HG03159 (cell line): Measurements from ENCODE around the gene PDZD11.
"Not testable (repeated sequence)": the region's sequence is repeated elsewhere in the genome, so short reads cannot be mapped to it uniquely, and the experiment has no call there.

Experiments
- ATAC-seq: cut with Tn5 transposase; IDR thresholded peaks from one replicate; pipeline ENCODE4 v1.9.1; 2021; ENCODE audit warnings: mild to moderate bottlenecking, moderate library complexity; ENCODE audit not compliant: unreplicated experiment

PDZD11 gene, protein sequence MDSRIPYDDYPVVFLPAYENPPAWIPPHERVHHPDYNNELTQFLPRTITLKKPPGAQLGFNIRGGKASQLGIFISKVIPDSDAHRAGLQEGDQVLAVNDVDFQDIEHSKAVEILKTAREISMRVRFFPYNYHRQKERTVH

GRCh38 chrX:70289793-70290770 lies at the start of gene PDZD11, which contains the start of gene KIF4A:
TSS of gene PDZD11 (minus strand) at chrX:70289927. CDS start at chrX:70289341, 586 bp downstream.
TSS of gene KIF4A (plus strand) at chrX:70290104. CDS start at chrX:70290459, 355 bp downstream.
- ATAC-seq = peak; percentile 96

GRCh38 chrX:70338290-70338689 lies 48.6 kb upstream of the PDZD11 start:
- ATAC-seq = no peak

GRCh38 chrX:70336767-70337166 lies 47.0 kb upstream of the PDZD11 start:
- peak; percentile 100 for ATAC-seq

DNA sequence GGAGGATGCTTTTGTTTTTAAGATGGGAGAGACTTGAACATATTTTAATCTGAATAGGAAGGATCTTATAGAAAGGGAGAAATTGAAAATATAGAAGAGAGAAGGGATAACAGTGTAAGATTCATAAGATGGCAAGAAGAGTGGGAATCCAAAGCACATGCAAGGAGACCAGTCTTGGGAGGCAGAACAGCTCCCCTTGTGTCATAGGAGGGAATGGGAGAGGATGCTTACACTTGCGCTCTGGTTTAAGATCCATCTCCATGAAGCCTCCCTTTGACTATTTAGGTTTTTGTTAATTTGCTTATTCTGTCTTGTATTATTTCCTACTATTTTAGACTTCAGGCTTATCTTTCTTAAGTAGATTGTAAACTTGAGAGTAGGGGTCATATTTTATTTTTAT lies 42.9 kb upstream of the PDZD11 start:
- ATAC-seq = no peak

DNA sequence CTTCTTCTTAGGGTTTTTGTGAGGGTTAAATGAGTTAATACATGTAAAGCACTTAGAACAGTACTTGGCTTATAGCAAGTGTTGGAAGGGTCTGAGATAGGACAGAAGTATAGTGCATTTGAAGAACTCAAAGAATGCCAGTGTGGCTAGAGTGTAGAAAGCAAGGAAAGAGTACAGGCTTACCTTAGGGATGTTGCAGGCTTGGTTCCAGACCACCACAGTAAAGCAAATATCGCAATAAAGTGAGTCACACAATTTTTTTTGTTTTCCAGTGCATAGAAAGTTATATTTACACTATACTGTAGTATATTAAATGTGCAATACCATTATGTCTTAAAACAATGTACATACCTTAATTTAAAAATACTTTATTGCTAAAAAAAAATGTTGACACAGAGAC lies 41.4 kb upstream of the PDZD11 start:
- ATAC-seq = no peak

DNA sequence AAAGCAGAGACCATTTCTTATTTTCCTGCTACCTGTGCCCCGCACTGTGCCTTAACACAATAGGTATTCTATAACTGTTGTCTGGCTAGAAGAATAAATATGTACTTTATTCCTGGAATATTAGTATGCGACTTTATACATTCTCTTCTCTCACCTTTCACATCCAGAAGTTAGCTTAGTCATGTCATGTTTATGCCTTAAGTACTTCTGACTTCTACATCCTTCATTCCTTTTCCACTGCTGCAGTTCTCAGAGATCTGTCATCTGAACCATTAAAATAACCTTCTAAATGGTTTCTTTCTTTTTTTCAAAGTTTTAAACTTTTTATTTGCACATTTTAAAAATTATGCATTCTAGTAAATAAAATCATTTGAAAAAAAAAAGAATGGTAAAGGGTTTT lies 34.6 kb upstream of the PDZD11 start:
- ATAC-seq = no peak

GRCh38 chrX:70323628-70324027 lies 33.9 kb upstream of the PDZD11 start:
- not testable (repeated sequence) for ATAC-seq

- ATAC-seq = no peak
These were observed 33.1 kb upstream of the PDZD11 start for GRCh38 chrX:70322784-70323183.

DNA sequence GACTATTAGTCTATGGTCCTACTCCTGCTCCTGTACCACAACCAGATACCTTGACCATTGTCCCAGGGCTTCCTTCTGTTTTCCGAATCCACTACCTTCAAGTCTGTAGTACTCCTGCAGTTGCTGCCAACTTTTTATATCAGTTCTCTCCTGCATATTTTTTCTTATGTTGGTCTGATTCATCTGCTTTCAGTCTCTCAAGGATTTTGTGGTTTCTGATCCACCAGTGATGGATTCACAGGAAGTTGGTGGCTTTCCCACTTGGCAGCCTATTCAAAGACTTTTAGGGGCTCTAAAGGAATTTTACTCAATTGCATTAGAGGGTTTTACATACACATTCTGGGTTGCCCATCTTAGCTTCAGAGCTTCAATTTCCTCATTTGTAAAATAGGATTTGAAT lies 23.8 kb upstream of the PDZD11 start:
- no peak for ATAC-seq

DNA sequence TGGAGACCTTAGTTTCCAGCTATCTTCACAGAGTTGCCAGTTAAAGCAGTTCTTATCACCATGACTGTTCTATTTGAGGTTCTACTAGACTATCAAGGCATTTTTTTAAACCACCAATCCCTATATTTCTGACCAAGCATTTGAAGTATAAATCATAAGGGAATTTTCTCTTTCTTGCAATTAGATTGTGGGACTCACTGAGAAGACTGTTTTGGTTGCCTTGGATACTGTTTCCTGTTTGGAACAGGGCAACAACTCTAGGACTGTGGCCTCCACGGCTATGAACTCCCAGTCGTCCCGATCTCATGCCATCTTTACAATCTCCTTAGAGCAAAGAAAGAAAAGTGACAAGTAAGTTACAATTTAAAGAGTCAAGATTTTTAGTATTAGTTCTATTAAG lies 12.0 kb upstream of the PDZD11 start:
- ATAC-seq = no peak

GRCh38 chrX:70293621-70294020 lies 3.9 kb upstream of the PDZD11 start:
- no peak for ATAC-seq

DNA sequence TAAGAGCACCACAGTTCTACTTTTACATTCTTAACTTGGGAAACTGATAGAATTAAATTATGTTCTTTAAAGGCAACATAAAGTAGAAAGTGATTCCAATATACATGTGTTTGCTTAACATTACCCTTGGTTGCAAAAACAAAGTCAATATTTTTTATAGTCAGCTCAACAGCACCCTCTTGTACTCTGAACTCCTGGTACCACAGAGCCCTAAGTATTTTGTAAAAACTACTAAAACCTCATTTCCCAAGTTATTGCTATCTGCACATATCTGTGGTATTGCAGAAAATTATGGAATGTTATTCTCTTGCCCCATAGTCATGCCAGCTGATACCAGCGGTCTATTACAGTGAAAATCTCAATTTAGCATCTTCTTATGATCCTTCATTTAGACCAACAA lies 3.1 kb upstream of the PDZD11 start:
- ATAC-seq = no peak

DNA sequence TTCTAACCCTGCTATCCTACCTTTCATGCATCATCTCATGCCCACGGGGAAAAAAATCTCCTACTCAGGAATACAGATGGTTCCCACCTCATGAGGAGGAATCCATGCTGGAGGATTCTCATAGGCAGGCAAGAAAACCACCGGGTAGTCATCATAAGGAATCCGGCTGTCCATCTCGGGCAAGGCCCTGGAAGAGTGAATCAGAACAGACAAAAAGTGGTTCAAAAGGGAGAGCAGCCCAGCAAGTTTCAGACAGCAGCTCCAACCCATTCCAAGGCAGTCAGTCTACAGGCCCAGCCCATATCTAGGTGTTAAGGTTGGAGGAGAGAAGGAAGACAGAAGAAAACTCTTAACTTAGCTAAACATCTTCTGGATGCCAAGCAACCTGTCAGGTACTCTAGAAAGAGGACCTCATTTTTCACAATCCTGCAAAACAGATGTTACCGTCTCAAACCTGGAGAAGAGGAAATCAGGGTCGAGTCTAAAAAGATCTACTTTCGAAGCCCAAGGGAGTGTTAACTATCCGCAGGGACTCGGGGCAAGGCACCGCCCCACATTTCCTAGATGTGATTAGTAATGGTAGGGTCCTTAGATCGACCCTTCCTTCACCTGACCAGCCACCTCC lies 447 bp downstream of the PDZD11 start:
- ATAC-seq = no peak

GRCh38 chrX:70281951-70282350 lies 7.8 kb downstream of the PDZD11 start, which contains the start of gene RAB41:
TSS of gene RAB41 (plus strand) at chrX:70282172. CDS start at chrX:70282218, 46 bp downstream.
- ATAC-seq = no peak

GRCh38 chrX:70280573-70280972 lies 9.2 kb downstream of the PDZD11 start:
- no peak for ATAC-seq

GRCh38 chrX:70279081-70279480 lies 10.6 kb downstream of the PDZD11 start:
- ATAC-seq = no peak

- ATAC-seq = not testable (repeated sequence)
These were observed 15.7 kb downstream of the PDZD11 start for GRCh38 chrX:70274029-70274428.

DNA sequence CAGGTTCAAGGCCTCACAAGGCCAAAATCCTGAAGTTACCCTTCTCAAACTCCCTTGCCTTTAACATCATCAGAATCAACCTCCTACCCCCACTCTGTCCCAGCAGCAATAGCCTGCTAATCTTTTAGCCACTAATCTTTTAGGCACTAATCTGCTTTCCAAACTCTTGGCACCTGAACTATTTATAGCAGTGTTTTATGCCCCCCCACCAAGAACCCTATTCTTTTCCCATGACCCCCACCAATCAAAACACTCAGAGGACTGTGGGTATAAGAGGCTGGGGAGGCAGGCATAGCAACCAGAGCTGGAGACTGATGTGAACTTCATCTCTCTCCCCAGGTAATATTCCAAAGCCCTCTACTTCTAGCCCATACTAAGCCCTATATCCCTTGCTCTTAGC lies 21.7 kb downstream of the PDZD11 start, which contains the start of gene ARR3:
ARR3 (plus strand) TSS at position 301 of the 400 bp plus-strand sequence. CDS start 1,052 bp downstream, outside the sequence.
- no peak for ATAC-seq

DNA sequence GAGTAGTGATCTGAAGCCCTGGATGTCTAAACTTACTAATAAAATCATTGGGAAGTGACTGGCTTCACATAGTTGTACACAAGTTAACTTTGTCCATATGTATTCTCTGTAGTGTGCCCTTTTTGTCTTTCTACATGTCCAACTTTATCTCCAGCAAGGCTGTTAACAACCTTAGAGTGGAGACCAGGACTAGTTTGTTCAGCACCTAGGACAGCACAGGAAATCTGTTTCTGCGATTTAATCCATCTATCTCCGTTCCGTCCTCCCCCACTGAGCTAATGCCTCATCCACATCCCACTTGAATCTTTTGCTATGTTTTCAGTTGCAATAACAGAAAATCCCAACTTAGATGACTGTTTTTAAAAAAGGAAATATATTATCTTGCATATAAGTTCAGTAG lies 24.9 kb downstream of the PDZD11 start:
- ATAC-seq = no peak

GRCh38 chrX:70262952-70263567 lies 26.7 kb downstream of the PDZD11 start:
- peak; percentile 63 for ATAC-seq

DNA sequence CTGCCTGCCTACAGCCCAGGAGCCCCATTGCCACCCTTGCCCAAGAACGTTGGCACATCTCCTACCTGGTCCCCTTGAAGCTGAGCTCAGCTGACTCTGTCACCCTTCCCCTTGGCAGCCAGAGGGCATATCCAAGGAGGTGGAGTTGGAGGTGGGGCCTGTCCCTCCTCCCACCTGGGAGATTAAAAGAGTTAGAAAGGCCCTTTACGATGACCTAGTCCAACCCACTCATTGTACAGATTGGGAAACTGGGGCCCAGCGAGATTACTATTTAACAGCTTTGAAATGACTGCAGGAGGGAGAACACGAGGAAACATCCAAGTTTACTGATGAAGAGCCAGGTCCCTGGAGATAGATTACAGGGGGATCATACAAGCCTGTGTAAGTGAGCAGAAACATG lies 29.6 kb downstream of the PDZD11 start, which contains the start of gene P2RY4:
P2RY4 (minus strand) TSS at position 101 of the 400 bp plus-strand sequence. CDS start 580 bp downstream, outside the sequence.
- ATAC-seq = no peak
